Heart left ventricle (tissue), 13 donors: Measurements from ENCODE around the gene CCDC169.

Source experiments
- POLR2A ChIP-seq, 2 donors: fragments of 450-650 bp; IDR thresholded peaks; one replicate each; pipeline ENCODE4 v1.6.1; 2017; ENCODE audit warnings: antibody characterized with exemption in 2 of 2, mild to moderate bottlenecking in 2 of 2, moderate library complexity in 2 of 2
- TF ChIP-seq, protein P1 (sequence below), 12 donors: fragments of 200-600 bp; sonication (generic) in 4 of 12; IDR thresholded peaks; one replicate each; pipeline versions ENCODE4 v1.5.0 to v1.8.0; 2018 to 2022; ENCODE audit warnings: antibody characterized with exemption in 12 of 12, mild to moderate bottlenecking in 5 of 12
- donor health status: ischemic (EF 13 %, LVEDD 7.1; RV severe dilation, severe dysfunction).
- donor health status: DM: no; HTN: yes; CAD: no.
- donor health status: DM: no; HTN: no; CAD: no.
- donor health status: ischemic (EF 25% LVEDD 6.9; RV normal size, moderate dysfunction).
- donor health status: ischemic (EF 25% LVEDD 5.7; RV mildly dilated, moderate dysfunction).
- donor health status: ischemic (EF 35%, LVEDD 5.7; RV mildly dilated, moderate dysfunction).
- donor health status: nonischemic (EF 11% LVEDD 7.7; RV severe dilation, severe dysfunction).
- donor health status: DM: yes; HTN: yes; CAD: no.
- donor health status: PGD.
- donor health status: ischemic (EF 29% LVEDD 5.4; RV normal size, mild dysfunction).
- donor health status: nonischemic (EF 23%, LVEDD 6.1; RV moderate dilation, normal function).

DNA sequence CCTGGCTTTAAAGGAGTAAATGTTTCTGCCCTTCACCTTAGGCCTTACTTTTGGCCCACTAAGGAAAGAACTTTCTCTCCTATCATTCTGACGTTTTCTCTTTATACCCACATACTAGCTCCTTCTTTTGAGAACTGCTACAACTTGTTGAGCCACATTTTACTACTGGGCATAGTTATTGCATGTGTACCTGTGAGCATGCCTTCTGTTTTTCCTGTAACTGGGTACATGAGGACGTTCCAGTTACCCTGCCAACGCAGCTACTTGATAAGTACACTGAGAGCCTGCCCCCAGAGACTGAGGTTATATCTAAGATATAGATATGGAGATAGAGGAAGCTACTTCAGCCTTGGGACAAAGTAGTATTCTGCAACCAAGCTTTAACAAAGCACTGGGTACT, 3.5 kb downstream of the CCDC169 start:
- TF ChIP-seq, protein P1, sequence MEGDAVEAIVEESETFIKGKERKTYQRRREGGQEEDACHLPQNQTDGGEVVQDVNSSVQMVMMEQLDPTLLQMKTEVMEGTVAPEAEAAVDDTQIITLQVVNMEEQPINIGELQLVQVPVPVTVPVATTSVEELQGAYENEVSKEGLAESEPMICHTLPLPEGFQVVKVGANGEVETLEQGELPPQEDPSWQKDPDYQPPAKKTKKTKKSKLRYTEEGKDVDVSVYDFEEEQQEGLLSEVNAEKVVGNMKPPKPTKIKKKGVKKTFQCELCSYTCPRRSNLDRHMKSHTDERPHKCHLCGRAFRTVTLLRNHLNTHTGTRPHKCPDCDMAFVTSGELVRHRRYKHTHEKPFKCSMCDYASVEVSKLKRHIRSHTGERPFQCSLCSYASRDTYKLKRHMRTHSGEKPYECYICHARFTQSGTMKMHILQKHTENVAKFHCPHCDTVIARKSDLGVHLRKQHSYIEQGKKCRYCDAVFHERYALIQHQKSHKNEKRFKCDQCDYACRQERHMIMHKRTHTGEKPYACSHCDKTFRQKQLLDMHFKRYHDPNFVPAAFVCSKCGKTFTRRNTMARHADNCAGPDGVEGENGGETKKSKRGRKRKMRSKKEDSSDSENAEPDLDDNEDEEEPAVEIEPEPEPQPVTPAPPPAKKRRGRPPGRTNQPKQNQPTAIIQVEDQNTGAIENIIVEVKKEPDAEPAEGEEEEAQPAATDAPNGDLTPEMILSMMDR (IDR thresholded peaks at IDR 0.05): no peak
- no peak for TF ChIP-seq POLR2A (IDR thresholded peaks at IDR 0.05)
